Neutrophil (primary cell): ENCODE data around the gene GRHPR.

Experiments used
- H3K27ac ChIP-seq: fragments of 200-600 bp; sonication (generic); 2 replicates; pipeline ENCODE4 v1.5.1; 2016; ENCODE audit warnings: mild to moderate bottlenecking, moderate library complexity
- H3K27me3 ChIP-seq: fragments of 200-600 bp; sonication (generic); 2 replicates; pipeline ENCODE4 v1.6.0; 2016; ENCODE audit warnings: mild to moderate bottlenecking
- H3K36me3 ChIP-seq: fragments of 200-600 bp; sonication (generic); 2 replicates; pipeline ENCODE4 v1.5.1; 2017
- H3K4me1 ChIP-seq, 2 experiments: fragments of 200-600 bp in 1 of 2; sonication (generic) in 1 of 2; 1 replicate in 1 of 2; 2 replicates in 1 of 2; pipeline versions ENCODE4 v1.5.1 to v1.6.1; 2013 to 2016; ENCODE audit warnings: low read depth in 1 of 2, low read length in 1 of 2, mild to moderate bottlenecking in 1 of 2, moderate library complexity in 1 of 2; ENCODE audit not compliant: control insufficient read depth in 1 of 2, insufficient read depth in 1 of 2
- H3K4me3 ChIP-seq, 2 experiments: fragments of 200-600 bp in 1 of 2; sonication (generic) in 1 of 2; 1 replicate in 1 of 2; 2 replicates in 1 of 2; pipeline ENCODE4 v1.5.1; 2013 to 2016; ENCODE audit warnings: low read depth in 1 of 2, low read length in 1 of 2, mild to moderate bottlenecking in 1 of 2, moderate library complexity in 1 of 2
- H3K9me3 ChIP-seq: fragments of 200-600 bp; sonication (generic); 2 replicates; pipeline ENCODE4 v1.5.1; 2016
- TF ChIP-seq, protein P1 (sequence below): fragments of 200-600 bp; sonication (generic); IDR thresholded peaks from 2 replicates; pipeline ENCODE4 v1.5.1; 2016; ENCODE audit warnings: antibody characterized with exemption

GRHPR gene

DNA sequence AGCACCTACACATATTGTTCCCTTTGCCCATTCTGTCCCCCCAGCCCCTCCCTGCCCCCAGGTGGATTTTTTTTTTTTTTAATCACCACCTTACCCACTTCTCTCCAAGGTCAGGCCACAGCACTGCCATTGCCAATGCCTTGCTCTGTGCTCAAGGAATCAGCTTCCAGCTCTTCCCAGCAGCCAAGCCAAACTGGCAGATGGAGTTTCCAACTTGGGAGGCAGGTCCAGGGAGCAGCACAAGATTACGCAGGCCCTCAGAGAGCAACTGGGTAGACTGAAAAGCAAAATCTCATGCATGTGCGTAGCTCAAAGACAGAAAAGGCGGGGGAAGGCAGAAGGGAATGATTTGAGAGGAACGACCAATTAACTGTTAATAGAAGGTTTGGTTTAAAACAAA is 15.1 kb downstream of the GRHPR start:
- TF ChIP-seq, protein P1, sequence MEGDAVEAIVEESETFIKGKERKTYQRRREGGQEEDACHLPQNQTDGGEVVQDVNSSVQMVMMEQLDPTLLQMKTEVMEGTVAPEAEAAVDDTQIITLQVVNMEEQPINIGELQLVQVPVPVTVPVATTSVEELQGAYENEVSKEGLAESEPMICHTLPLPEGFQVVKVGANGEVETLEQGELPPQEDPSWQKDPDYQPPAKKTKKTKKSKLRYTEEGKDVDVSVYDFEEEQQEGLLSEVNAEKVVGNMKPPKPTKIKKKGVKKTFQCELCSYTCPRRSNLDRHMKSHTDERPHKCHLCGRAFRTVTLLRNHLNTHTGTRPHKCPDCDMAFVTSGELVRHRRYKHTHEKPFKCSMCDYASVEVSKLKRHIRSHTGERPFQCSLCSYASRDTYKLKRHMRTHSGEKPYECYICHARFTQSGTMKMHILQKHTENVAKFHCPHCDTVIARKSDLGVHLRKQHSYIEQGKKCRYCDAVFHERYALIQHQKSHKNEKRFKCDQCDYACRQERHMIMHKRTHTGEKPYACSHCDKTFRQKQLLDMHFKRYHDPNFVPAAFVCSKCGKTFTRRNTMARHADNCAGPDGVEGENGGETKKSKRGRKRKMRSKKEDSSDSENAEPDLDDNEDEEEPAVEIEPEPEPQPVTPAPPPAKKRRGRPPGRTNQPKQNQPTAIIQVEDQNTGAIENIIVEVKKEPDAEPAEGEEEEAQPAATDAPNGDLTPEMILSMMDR, result no peak
- Histone ChIP-seq H3K36me3 (peaks cover 96% of the 10 kb centered on the region), H3K27ac (no peak overlapping the region)

DNA sequence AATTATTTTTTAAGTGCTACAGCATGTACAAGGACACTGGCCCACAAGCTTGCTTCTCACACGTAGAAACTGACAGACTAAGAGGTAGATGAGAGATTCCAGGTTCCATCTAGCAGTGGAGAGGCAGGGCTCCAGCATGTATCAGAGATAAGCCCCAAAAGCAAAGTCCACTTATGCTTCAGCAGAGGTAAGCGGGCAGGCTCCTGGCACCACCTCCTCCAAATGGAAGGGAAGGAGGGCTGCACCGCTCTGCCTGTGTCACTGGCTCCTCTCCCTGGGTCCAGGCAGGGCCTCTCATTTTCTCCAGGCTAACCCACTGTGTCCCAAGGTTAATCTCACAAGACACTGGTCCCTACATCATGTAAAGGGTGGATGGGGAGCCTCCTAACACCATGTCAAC is 15.9 kb downstream of the GRHPR start:
- H3K36me3 ChIP-seq, result peaks cover 90% of the 10 kb centered on the region
- no peaks in the 10 kb centered on the region for H3K4me1 ChIP-seq
- no peak overlapping the region for H3K27ac ChIP-seq
- H3K9me3 ChIP-seq, result no peaks in the 10 kb centered on the region
- no peaks in the 10 kb centered on the region for H3K27me3 ChIP-seq
- TF ChIP-seq, protein P1, result no peak
- H3K4me3 ChIP-seq, result no peak overlapping the region

More for the DNA sequence above, 15.1 kb downstream of the GRHPR start:
- Histone ChIP-seq H3K9me3 (no peaks in the 10 kb centered on the region), H3K4me1 (no peaks in the 10 kb centered on the region), H3K27me3 (no peaks in the 10 kb centered on the region), H3K4me3 (no peak overlapping the region)

- peaks cover 55% of the 10 kb centered on the region for H3K36me3 ChIP-seq
- no peak overlapping the region for H3K27ac ChIP-seq
- no peaks in the 10 kb centered on the region for H3K4me1 ChIP-seq
- H3K4me3 ChIP-seq, result no peak overlapping the region
- TF ChIP-seq, protein P1, result no peak
- H3K27me3 ChIP-seq, result no peaks in the 10 kb centered on the region
- H3K9me3 ChIP-seq, result no peaks in the 10 kb centered on the region
Observed at GRCh38 chr9:37441776-37442370, 19.4 kb downstream of the GRHPR start.

- Histone ChIP-seq H3K27ac (no peak overlapping the region), H3K4me1 (no peaks in the 10 kb centered on the region), H3K27me3 (no peaks in the 10 kb centered on the region), H3K9me3 (no peaks in the 10 kb centered on the region), H3K36me3 (peaks cover 48% of the 10 kb centered on the region), H3K4me3 (no peak overlapping the region)
- TF ChIP-seq, protein P1, result no peak
Observed at GRCh38 chr9:37442556-37442955, 20.1 kb downstream of the GRHPR start.

DNA sequence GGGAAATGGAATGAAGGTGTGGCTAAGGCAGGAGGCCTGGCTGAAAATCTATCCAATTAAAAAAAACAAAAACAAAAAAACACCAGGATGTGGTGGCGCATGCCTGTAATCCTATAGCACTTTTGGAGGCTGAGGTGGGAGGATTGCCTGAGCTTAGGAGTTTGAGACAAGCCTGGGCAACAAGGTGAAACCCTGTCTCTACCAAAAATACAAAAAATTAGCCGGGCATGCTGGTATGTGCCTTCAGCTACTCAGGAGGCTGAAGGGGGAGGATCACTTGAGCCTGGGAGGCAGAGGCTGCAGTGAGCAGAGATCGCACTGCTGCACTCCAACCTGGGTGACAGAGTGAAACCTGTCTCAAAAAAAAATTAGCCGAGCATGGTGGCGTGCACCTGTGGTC is 21.1 kb downstream of the GRHPR start:
- no peaks in the 10 kb centered on the region for H3K9me3 ChIP-seq
- no peak overlapping the region for H3K27ac ChIP-seq
- no peaks in the 10 kb centered on the region for H3K27me3 ChIP-seq
- TF ChIP-seq, protein P1, result no peak
- H3K4me1 ChIP-seq, result no peaks in the 10 kb centered on the region
- no peak overlapping the region for H3K4me3 ChIP-seq
- H3K36me3 ChIP-seq, result peaks cover 38% of the 10 kb centered on the region

- Histone ChIP-seq H3K27ac (no peak overlapping the region), H3K27me3 (no peaks in the 10 kb centered on the region), H3K4me1 (no peaks in the 10 kb centered on the region), H3K4me3 (no peak overlapping the region), H3K36me3 (peaks cover 25% of the 10 kb centered on the region), H3K9me3 (no peaks in the 10 kb centered on the region)
- TF ChIP-seq, protein P1, result no peak
Observed at GRCh38 chr9:37444890-37445289, 22.4 kb downstream of the GRHPR start.
